Measurements from ENCODE around the gene MRPL49. TPM values are rescaled to one million over a fixed set of nuclear protein-coding genes. Genes with fewer than 3 reads are reported as not detected.

Gene MRPL49
- total RNA-seq, 1 experiment from 2014 or later: 73.4 TPM

DNA sequence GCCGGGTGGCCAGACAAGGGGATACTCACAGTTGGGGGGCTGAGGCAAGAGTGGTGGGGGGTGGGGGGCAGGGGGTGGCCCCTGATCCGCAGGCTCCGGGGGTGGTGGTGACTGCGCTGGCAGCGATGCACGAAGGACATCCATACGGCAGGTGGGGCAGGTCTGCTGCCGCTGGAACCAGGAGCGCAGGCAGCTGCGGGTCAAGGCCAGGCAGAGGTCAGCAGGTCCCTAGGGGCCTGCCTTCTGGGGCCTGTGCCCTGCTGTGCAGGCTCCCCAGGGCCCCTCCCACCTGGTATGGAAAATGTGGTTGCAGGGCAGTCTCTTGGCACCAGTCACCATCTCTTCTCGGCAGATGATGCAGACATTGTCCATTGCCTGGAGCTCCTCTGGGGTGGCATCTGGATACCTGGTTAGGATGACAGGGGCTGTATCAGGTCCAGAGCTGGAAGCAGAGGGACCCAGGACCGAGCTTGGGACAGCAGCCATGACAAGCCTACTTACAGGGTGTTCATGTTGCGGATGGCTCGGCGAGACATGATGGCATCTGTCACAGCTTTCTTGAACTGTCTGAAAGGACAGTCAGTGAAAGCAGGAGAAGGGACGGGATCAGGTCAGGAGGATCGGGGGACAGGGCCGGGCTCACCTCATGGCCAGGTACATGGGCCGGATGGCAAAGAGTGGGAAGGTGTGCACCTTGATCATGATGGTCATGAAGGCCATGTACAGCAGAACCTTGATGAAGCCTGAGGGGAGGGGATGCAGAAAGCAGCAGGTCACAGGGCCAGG is 8.7 kb downstream of the MRPL49 start:
- no peak overlapping the region for H3K14ac ChIP-seq (ENCODE audit: insufficient read depth, low read length)
- H3K79me2 ChIP-seq (ENCODE audit: insufficient read depth, low read length): no peaks in the 10 kb centered on the region

More for the DNA sequence above, 8.7 kb downstream of the MRPL49 start:
- no peak overlapping the region for H3K4ac ChIP-seq (ENCODE audit: low read depth, low read length)
- no peak overlapping the region for H3K18ac ChIP-seq (ENCODE audit: insufficient read length, low read depth, low read length)
- no peak overlapping the region for H3K56ac ChIP-seq (ENCODE audit: insufficient read length, low read depth, low read length)
- H3K4me2 ChIP-seq (ENCODE audit: insufficient read depth, insufficient read length, low read length): no peak overlapping the region
- no peak overlapping the region for H4K8ac ChIP-seq (replicated peaks; ENCODE audit: insufficient read length, low read depth, low read length)
- Mint-ChIP-seq H3K27ac (no peak overlapping the region; a peak in 1 of 7 replicates), H3K4me1 (peaks cover 11 to 16% of the 10 kb centered on the region in 2 experiments), H3K27me3 (ENCODE audit: low read depth) (no peaks in the 10 kb centered on the region), H3K9me3 (no peaks in the 10 kb centered on the region; a peak in 1 of 5 replicates), H3K4me3 (peak overlapping the region in 1 of 2 experiments; percentile 31; a peak in 1 of 5 replicates), H3K36me3 (ENCODE audit: insufficient read depth in 1 of 3, low read depth in 3 of 3) (peaks cover 8 to 52% (median 47%) of the 10 kb centered on the region in 3 experiments; a peak in 6 of 7 replicates)
- peaks cover 14% of the 10 kb centered on the region for H3K23me2 ChIP-seq (ENCODE audit: insufficient read length, low read depth, low read length, poor library complexity, severe bottlenecking)
- no peak overlapping the region for H4K5ac ChIP-seq (ENCODE audit: insufficient read length, low read depth, low read length)
- no peak overlapping the region for H2BK15ac ChIP-seq (ENCODE audit: low read depth, low read length)
- H2BK20ac ChIP-seq (ENCODE audit: low read depth, low read length, poor library complexity, severe bottlenecking): no peak overlapping the region
- no peak overlapping the region for H2AK5ac ChIP-seq (ENCODE audit: insufficient read length, low read length)
- TF ChIP-seq, protein P1, sequence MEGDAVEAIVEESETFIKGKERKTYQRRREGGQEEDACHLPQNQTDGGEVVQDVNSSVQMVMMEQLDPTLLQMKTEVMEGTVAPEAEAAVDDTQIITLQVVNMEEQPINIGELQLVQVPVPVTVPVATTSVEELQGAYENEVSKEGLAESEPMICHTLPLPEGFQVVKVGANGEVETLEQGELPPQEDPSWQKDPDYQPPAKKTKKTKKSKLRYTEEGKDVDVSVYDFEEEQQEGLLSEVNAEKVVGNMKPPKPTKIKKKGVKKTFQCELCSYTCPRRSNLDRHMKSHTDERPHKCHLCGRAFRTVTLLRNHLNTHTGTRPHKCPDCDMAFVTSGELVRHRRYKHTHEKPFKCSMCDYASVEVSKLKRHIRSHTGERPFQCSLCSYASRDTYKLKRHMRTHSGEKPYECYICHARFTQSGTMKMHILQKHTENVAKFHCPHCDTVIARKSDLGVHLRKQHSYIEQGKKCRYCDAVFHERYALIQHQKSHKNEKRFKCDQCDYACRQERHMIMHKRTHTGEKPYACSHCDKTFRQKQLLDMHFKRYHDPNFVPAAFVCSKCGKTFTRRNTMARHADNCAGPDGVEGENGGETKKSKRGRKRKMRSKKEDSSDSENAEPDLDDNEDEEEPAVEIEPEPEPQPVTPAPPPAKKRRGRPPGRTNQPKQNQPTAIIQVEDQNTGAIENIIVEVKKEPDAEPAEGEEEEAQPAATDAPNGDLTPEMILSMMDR (conservative IDR thresholded peaks at IDR 0.05): no peak
- no peak overlapping the region for H2BK120ac ChIP-seq (ENCODE audit: low read depth, low read length, poor library complexity, severe bottlenecking)
- no peak overlapping the region for H3K9ac ChIP-seq (ENCODE audit: extremely low read depth, insufficient read length, low read length)
- H3K4me1 ChIP-seq (ENCODE audit: insufficient read depth, low read length): no peaks in the 10 kb centered on the region
- H2AFZ ChIP-seq (ENCODE audit: low read length): no peak overlapping the region
- no peaks in the 10 kb centered on the region for H3K9me3 ChIP-seq (ENCODE audit: control insufficient read depth, low read depth, low read length)
- H3K79me1 ChIP-seq (ENCODE audit: insufficient read depth, low read depth, low read length, poor library complexity, severe bottlenecking): no peaks in the 10 kb centered on the region
- no peak for DNase-seq
- no peak overlapping the region for H4K91ac ChIP-seq (ENCODE audit: insufficient read length, low read depth, low read length)
- no peak overlapping the region for H3T11ph ChIP-seq (ENCODE audit: low read length)
- H2BK12ac ChIP-seq (ENCODE audit: insufficient read length, low read depth, low read length): no peak overlapping the region
- no peak overlapping the region for H3K23ac ChIP-seq (ENCODE audit: insufficient read length, low read depth, low read length)
- no peaks in the 10 kb centered on the region for H4K20me1 ChIP-seq (ENCODE audit: control insufficient read depth, insufficient read depth, insufficient read length)
- H3K27ac ChIP-seq (ENCODE audit: insufficient read length, low read depth, low read length): no peak overlapping the region
- H3K27me3 ChIP-seq (ENCODE audit: insufficient read depth, low read length): no peaks in the 10 kb centered on the region
- H2BK5ac ChIP-seq (ENCODE audit: insufficient read length, low read length): no peak overlapping the region
- WGBS (ENCODE audit: extremely low coverage, insufficient read length, low lambda C conversion rate): no CpG with 5 or more reads among the region's 19 CpGs
